ENCODE results near the gene MYL5.
A peak's percentile ranks its signal among the peaks of the same experiment; 100 is the strongest.

Gene MYL5

DNA sequence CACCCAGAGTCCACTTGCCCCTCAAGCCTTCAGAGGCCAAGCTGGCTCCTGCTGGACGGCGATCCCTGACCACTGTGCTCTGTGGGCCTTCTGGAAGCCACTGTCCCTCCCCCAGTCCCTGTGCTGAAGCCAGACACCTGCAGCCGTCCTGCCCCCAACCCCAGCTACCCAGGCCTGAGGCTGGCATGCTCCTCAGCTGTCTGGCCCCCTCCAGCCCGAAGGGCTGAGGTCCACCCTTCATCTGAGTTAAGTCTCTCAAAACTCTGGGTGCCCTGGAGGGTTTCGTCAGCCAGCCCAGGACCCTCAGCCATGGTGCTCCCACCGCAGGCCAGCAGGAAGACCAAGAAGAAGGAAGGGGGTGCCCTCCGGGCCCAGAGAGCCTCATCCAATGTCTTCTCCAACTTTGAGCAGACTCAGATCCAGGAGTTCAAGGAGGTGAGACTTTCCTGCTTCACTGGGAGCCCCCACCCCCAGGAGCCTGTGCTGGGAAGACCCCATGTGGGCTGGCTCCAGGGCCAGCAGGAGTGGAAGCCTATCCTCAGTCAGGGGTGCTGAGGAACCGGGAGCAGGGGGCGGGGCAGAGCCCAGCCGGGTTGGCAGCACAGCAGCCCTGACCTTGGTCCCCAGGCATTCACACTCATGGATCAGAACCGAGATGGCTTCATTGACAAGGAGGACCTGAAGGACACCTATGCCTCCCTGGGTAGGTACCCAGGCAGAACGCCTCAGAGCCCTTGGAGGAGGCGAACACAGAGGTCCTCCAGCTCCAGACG lies 4.2 kb downstream of the MYL5 start:
- no peak for DNase-seq
- TF ChIP-seq POLR2A (IDR thresholded peaks at IDR 0.05; ENCODE audit: low read length) (peak; percentile 12), GATA1 (IDR thresholded peaks at IDR 0.05; ENCODE audit: low read depth, low read length) (no peak)

DNA sequence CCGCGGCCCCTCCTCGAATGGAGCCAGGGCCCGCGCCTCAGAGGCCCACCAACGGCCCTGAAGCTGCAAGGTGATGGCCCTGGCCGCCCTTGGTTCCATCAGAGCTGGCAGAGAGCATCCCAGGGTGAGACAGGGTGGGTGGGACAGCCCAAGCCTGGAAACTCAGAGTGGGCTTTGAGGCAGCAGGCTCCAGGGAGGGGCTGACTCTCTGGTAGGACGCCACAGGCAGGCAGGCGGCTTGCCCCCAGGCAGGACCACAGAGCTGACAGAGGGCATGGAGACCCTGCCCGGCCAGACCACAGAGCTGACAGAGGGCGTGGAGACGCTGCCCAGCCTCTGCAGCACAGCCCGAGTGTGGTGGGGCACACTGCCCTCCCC lies 4.8 kb downstream of the MYL5 start:
- DNase-seq = no peak
- TF ChIP-seq POLR2A (IDR thresholded peaks at IDR 0.05; ENCODE audit: low read length) (no peak), GATA1 (IDR thresholded peaks at IDR 0.05; ENCODE audit: low read depth, low read length) (no peak)

DNA sequence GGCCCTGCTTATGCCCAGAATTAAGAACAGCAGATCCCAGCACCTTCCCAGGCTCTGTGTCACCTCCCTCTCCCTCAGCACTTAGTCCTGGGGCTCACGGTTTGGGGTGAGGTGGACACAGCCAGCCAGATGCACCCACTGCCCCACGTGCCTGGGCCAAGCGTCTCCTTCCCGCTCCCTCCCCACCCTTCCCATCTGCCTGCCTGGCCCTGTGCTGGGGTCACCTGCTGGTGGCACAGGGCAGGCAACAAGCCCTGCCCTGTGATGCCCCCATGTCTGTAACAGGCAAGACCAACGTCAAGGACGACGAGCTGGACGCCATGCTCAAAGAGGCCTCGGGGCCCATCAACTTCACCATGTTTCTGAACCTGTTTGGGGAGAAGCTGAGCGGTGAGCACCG lies 5.3 kb downstream of the MYL5 start:
- no peak for TF ChIP-seq POLR2A (IDR thresholded peaks at IDR 0.05; ENCODE audit: low read length)
- no peak for TF ChIP-seq GATA1 (IDR thresholded peaks at IDR 0.05; ENCODE audit: low read depth, low read length)
- no peak for DNase-seq

DNA sequence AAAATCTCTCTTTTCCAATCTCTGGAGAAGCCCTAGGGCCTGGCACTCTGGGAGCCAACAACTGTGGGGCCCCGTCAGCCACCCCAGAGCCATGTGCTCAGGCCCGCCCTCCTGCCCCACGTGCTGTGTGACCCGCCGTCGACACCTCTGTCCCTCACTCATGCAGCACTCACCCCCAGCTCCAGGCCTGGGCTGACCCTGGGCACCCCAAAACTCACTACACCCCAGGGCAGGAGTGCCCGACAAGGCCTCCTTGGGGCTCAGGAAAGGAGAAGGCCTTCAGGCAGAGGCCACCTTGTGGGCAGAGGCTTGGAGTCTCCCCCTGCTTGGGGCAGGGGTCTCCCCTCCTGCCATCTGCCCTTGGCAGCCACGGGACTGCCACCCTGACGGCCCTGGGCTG lies 5.7 kb downstream of the MYL5 start:
- no peak for DNase-seq
- TF ChIP-seq POLR2A (IDR thresholded peaks at IDR 0.05; ENCODE audit: low read length) = peak; percentile 2
- TF ChIP-seq GATA1 (IDR thresholded peaks at IDR 0.05; ENCODE audit: low read depth, low read length) = no peak

DNA sequence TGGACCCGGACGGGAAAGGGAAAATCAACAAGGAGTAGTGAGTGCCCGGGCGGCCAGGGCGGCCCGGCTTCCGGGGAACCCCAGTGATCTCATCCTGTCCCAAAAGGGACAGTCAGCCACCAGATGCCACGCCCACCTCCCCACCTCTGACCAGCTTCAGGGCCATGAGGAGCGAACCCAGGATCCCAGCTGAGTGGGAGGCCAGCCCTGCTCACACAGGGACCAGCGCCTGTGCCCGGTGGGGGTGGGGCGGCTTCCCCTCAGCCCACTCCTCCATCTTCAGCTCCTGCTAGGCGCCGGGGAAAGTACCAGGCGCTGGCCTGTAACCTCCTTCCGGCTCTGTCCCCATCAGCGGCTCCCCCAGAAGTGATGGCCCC lies 6.2 kb downstream of the MYL5 start:
- TF ChIP-seq POLR2A (IDR thresholded peaks at IDR 0.05; ENCODE audit: low read length) (no peak), GATA1 (IDR thresholded peaks at IDR 0.05; ENCODE audit: low read depth, low read length) (no peak)
- peak in 1 of 2 experiments; percentile 37 for DNase-seq

DNA sequence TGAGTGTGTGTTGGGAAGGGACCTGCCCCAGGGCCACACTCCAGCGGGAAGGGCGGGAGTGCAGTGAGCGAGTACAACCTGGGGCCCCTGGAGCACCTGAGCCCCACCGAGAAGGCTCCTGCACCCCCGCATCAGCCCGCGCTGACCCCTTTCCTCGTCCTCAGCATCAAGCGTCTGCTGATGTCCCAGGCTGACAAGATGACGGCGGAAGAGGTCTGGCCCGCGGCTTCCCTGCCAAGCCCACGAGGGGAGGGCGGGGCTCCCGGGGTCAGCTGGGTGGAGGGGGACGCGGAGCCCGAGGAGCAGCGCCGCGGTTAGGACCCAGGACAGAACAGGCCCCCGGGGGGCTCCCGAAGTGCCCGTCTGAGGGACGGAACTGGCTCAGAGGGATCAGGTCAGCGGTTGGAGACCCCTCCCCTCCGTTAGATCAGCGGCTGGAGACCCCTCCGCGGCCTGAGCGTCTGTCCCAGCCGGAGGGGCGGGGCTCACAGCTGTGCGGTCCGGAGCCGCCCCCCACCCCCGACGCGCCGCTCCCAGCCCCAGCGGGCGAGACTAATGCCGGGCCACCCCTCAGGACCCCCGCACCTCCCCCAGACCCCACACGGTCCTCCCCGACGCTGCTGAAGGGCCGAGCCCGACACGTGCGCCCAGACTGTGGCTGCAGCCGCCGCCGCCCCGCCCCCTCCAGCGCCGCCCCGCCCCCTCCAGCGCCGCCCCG lies 6.7 kb downstream of the MYL5 start:
- DNase-seq = peak; percentile 74
- TF ChIP-seq POLR2A (IDR thresholded peaks at IDR 0.05; ENCODE audit: low read length) (no peak), GATA1 (IDR thresholded peaks at IDR 0.05; ENCODE audit: low read depth, low read length) (no peak)

DNA sequence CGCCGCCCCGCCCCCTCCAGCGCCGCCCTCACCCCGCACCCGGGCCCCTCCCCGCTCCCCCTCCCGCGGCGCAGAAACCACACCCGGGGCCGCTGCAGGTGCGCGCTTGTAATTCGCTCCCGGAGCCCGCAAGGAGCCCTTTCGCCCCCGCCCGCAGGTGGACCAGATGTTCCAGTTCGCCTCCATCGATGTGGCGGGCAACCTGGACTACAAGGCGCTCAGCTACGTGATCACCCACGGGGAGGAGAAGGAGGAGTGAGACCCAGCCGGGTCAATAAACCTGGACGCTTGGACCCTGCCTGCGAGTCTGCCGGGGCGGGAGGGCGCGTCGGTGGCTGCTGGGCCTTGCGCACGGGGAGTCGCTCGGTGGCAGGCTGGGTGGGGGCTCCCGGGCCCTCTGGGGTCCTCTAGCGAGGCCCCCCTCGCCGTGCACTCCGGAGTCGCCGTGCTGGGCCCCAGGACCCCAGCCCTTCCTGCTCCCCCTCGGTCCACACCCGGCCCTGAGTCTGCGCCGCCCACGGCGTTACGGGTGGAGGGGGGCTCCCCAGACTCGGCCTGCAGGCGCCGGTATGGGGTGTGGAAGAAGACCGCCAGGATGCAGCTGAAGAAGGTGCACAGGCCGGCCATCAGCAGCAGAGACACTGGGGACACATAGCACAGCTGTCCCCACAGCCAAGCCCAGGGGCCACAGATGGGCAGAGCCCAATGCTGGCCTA lies 7.6 kb downstream of the MYL5 start:
- TF ChIP-seq GATA1 (IDR thresholded peaks at IDR 0.05; ENCODE audit: low read depth, low read length) (no peak), POLR2A (IDR thresholded peaks at IDR 0.05; ENCODE audit: low read length) (no peak)
- DNase-seq = peak in 1 of 2 experiments; percentile 36

- no peak for TF ChIP-seq GATA1 (IDR thresholded peaks at IDR 0.05; ENCODE audit: low read depth, low read length)
- TF ChIP-seq POLR2A (IDR thresholded peaks at IDR 0.05; ENCODE audit: low read length) = peak; percentile 20
Observed at GRCh38 chr4:682490-683172, 8.3 kb downstream of the MYL5 start.

GRCh38 chr4:683247-683897 lies 9.0 kb downstream of the MYL5 start:
- no peak for TF ChIP-seq POLR2A (IDR thresholded peaks at IDR 0.05; ENCODE audit: low read length)
- no peak for TF ChIP-seq GATA1 (IDR thresholded peaks at IDR 0.05; ENCODE audit: low read depth, low read length)
- DNase-seq = no peak

More at GRCh38 chr4:682490-683172, 8.3 kb downstream of the MYL5 start:
- DNase-seq = no peak

DNA sequence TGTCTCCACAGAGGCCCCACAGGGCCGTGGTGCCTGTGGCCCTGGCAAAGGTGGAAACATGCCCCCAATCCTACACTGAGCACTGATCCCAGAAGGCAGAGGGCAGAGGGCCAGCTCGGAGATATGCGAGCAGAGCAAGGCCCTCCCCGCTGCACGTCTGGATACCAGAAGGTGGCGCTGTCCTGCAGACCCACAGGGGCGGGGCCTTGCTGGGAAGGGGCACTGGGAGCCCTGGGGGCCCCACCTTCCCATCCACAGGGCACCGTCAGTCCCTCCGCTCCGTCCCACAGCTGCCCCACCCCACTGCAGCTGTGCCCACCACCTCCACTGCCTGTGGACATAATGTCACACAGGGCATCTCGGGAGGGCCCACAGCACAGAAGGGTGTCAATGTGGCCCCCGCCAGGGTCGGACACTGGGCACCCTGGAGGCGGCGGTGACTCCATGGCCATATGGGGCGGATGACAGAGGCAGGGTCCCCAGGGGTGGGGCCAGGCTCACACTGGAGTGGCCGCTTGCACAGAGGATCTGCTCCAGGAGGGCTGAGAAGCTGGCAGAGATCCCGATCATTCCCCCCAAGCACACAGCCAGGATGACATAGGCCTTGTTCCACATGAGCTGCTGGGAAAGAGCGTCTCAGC lies 9.8 kb downstream of the MYL5 start:
- TF ChIP-seq POLR2A (IDR thresholded peaks at IDR 0.05; ENCODE audit: low read length) = no peak
- no peak for TF ChIP-seq GATA1 (IDR thresholded peaks at IDR 0.05; ENCODE audit: low read depth, low read length)
- peak; percentile 76 to 78 for DNase-seq

DNA sequence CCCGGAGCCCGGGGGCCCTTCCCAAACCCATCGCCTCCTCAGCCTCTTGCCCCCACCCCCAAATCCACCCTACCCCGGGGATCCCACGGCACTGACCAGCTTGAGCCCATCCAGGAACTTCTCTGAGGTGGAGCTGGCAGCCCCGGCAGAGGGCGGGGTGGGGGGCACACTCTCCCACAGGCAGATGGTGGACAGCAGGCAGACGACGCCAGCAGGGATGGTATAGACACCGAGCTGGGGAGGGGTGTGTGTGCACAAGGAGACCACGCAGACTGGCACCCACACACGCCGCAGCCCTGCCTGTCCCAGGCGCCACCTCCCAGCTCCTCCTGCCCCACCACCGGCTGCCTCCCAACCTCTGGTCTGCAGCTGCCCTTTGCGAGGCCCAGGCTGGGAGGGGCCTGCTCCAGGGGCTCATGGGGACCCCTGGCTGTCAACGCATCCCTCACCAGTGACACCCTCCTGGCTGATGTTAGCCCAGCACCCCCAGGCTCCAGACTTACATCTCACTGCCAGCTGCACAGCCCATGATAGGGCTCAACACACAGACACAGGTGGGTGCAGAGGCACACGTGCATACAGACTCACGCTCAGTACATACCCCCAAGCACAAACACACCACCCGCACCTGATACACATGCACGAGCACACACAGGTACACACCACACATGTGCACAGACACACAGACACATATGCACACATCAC lies 10.4 kb downstream of the MYL5 start:
- DNase-seq = no peak
- TF ChIP-seq POLR2A (IDR thresholded peaks at IDR 0.05; ENCODE audit: low read length) = no peak
- TF ChIP-seq GATA1 (IDR thresholded peaks at IDR 0.05; ENCODE audit: low read depth, low read length) = no peak

DNA sequence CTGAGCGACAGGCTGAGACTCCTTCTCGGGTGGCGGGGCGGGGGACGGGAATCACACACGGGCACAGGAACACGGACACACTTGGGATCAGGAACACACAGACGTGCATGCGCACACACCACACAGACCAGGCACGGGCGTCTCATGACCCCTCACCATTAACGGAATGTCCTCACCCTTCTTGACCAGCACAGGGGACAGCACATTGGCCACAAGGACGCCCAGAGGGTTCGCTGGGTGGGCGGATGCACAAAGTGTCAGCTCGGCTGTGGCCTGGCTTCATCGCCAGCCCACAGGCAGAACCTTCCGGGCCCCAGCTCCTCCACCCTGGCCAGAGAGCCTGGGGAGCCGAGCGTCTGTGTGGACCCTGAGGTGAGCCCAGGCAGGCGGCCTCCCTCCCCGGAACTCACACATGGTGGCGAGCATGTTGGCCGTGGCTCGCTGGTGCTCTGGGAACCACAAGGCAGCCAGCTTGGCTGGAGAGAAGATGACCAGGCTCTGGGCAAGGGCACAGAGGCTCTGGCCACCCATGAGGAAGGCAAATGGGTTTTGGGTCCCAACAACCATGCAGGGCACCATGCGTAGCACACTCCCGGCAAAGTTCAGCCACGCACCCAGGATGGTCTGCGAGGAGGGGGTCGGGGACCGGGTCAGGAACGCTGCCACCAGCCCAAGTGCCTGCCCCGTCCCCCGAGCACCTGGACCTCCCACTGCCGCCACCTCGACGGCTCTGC lies 11.5 kb downstream of the MYL5 start:
- no peak for DNase-seq
- TF ChIP-seq POLR2A (IDR thresholded peaks at IDR 0.05; ENCODE audit: low read length) = no peak
- no peak for TF ChIP-seq GATA1 (IDR thresholded peaks at IDR 0.05; ENCODE audit: low read depth, low read length)

All from erythroblast (primary cell).